ENCODE results near the gene TSSC4.

Gene TSSC4

GRCh38 chr11:2432171-2432621, 31.6 kb downstream of the TSSC4 start:
- no peak overlapping the region for H3K4me3 ChIP-seq (ENCODE audit: low read depth, low read length)
- no peak overlapping the region for H3K9ac ChIP-seq (ENCODE audit: low read depth, low read length)
- H3K27me3 ChIP-seq (ENCODE audit: control insufficient read depth, insufficient read depth, low read length): peaks cover 7% of the 10 kb centered on the region
- no peaks in the 10 kb centered on the region for H3K9me3 ChIP-seq (ENCODE audit: control insufficient read depth, insufficient read depth, low read length)
- H3K27ac ChIP-seq (ENCODE audit: low read depth, low read length): no peak overlapping the region
- H3K4me1 ChIP-seq (ENCODE audit: control insufficient read depth, insufficient read depth, low read length): no peaks in the 10 kb centered on the region
- H3K36me3 ChIP-seq (ENCODE audit: control insufficient read depth, insufficient read depth, low read length): no peaks in the 10 kb centered on the region

DNA sequence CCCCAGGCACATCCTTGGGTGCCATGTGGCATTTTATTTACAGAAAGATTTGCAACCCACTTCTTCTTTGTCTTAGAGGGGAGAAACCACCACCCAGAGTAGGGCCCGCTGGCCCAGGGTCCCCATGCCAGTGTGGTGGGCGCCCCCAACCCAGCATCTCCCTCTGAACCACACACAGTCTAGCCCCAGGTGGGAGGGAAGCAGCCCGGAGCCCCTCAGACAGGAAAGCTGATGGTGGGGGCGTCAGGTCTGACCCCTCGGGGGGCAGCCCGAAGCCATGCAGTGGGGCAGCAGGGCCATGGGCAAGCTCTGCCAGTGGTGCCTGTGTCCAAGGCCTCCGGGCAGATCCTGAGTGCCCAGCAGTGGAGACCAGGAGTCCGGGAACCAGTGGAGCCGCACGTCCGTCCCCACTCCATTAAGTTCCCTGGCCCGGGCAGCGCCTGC, 32.1 kb downstream of the TSSC4 start:
- Histone ChIP-seq H3K27me3 (ENCODE audit: control insufficient read depth, insufficient read depth, low read length) (peaks cover 12% of the 10 kb centered on the region), H3K9me3 (ENCODE audit: control insufficient read depth, insufficient read depth, low read length) (no peaks in the 10 kb centered on the region), H3K9ac (ENCODE audit: low read depth, low read length) (no peak overlapping the region), H3K4me1 (ENCODE audit: control insufficient read depth, insufficient read depth, low read length) (no peaks in the 10 kb centered on the region), H3K36me3 (ENCODE audit: control insufficient read depth, insufficient read depth, low read length) (no peaks in the 10 kb centered on the region), H3K4me3 (ENCODE audit: low read depth, low read length) (no peak overlapping the region), H3K27ac (ENCODE audit: low read depth, low read length) (no peak overlapping the region)

GRCh38 chr11:2433106-2433925, 32.8 kb downstream of the TSSC4 start:
- no peak overlapping the region for H3K27ac ChIP-seq (ENCODE audit: low read depth, low read length)
- no peak overlapping the region for H3K9ac ChIP-seq (ENCODE audit: low read depth, low read length)
- no peaks in the 10 kb centered on the region for H3K36me3 ChIP-seq (ENCODE audit: control insufficient read depth, insufficient read depth, low read length)
- no peak overlapping the region for H3K4me3 ChIP-seq (ENCODE audit: low read depth, low read length)
- peaks cover 12% of the 10 kb centered on the region for H3K27me3 ChIP-seq (ENCODE audit: control insufficient read depth, insufficient read depth, low read length)
- H3K9me3 ChIP-seq (ENCODE audit: control insufficient read depth, insufficient read depth, low read length): no peaks in the 10 kb centered on the region
- H3K4me1 ChIP-seq (ENCODE audit: control insufficient read depth, insufficient read depth, low read length): no peaks in the 10 kb centered on the region

DNA sequence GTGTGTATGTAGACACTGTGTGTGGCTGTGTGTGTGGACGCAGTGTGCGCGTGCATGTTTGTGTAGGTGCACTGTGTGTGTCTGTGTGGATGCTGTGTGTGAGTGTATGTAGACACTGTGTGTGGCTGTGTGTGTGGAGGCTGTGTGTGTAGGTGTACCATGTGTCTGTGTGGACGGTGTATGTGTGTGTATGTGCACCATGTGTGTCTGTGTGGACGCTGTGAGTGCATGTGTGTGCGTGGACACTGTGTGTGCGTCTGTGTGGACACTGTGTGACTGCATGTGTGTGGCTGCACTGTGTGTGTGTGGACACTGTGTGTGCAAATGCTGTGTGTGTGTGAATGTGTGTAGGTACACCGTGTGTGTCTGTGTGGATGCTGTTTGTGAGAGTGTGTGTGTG, 33.5 kb downstream of the TSSC4 start:
- no peak overlapping the region for H3K27ac ChIP-seq (ENCODE audit: low read depth, low read length)
- no peaks in the 10 kb centered on the region for H3K9me3 ChIP-seq (ENCODE audit: control insufficient read depth, insufficient read depth, low read length)
- H3K9ac ChIP-seq (ENCODE audit: low read depth, low read length): no peak overlapping the region
- peaks cover 15% of the 10 kb centered on the region for H3K27me3 ChIP-seq (ENCODE audit: control insufficient read depth, insufficient read depth, low read length)
- H3K4me3 ChIP-seq (ENCODE audit: low read depth, low read length): no peak overlapping the region
- H3K36me3 ChIP-seq (ENCODE audit: control insufficient read depth, insufficient read depth, low read length): no peaks in the 10 kb centered on the region
- no peaks in the 10 kb centered on the region for H3K4me1 ChIP-seq (ENCODE audit: control insufficient read depth, insufficient read depth, low read length)

DNA sequence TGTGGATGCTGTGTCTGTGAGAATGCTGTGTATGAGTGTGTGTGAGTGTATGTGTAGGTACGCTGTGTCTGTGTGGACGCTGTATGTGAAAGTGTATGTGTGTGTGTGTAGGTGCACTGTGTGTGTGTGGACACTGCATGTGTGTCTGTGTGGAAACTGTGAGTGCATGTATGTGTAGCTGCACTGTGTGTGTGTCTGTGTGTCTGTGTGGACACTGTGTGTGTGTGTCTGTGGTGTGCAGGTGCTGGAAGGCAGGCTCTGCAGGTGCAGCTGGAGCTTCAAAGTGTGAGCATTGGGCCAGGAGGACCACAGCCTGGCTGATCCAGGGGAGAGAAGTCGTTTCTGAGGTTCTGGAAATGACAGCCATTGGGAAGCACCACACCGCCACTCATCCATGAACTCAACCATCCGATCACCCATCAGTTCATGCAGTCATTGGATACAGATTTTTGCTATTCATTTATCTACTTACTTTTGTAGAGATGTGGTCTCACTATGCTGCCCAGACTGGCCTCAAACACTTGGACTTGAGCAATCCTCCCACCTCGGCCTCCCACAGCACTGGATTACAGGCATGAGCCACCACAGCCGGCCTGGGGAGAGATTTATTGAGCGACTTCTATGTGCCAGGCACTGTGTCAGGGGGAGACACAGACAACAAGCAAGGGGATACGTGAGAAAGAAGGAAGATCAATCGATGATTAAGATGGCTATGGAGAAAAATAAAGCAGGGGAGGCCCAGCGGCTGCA, 34.1 kb downstream of the TSSC4 start:
- H3K36me3 ChIP-seq (ENCODE audit: control insufficient read depth, insufficient read depth, low read length): no peaks in the 10 kb centered on the region
- H3K9ac ChIP-seq (ENCODE audit: low read depth, low read length): no peak overlapping the region
- H3K27ac ChIP-seq (ENCODE audit: low read depth, low read length): no peak overlapping the region
- H3K9me3 ChIP-seq (ENCODE audit: control insufficient read depth, insufficient read depth, low read length): no peaks in the 10 kb centered on the region
- no peak overlapping the region for H3K4me3 ChIP-seq (ENCODE audit: low read depth, low read length)
- no peaks in the 10 kb centered on the region for H3K4me1 ChIP-seq (ENCODE audit: control insufficient read depth, insufficient read depth, low read length)
- peaks cover 18% of the 10 kb centered on the region for H3K27me3 ChIP-seq (ENCODE audit: control insufficient read depth, insufficient read depth, low read length)

DNA sequence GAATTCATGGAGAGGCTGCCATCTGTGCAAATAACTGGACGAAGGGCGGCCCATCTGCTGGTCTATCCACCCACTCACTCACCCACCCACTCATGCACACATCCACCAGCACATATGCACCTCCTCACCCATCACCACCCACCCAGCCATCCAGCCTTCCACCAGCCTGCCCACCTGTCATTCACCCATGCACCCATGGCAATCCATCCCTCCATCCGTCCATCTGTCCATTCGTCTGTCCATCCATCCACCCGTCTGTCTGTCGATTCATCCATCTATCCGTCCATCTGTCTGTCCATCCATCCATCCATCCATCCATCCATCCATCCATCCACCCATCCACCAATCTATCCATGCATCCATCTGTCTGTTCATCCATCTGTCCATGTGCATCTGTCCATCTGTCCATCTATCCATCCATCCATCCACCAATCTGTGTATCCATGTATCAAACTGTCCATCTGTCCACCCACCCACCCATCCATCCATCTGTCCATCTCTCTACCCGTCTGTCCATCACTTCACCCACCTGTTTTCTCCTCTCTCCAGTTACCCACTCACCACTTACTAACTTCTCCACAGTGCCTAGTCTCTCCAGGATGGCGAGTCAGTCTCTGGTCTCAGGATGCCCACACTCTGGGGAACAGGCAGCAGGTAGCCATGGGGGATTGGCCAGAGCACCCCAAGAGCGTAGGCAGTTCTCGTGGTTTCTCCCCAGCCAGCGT, 34.9 kb downstream of the TSSC4 start:
- Histone ChIP-seq H3K9me3 (ENCODE audit: control insufficient read depth, insufficient read depth, low read length) (no peaks in the 10 kb centered on the region), H3K4me3 (ENCODE audit: low read depth, low read length) (no peak overlapping the region), H3K27me3 (ENCODE audit: control insufficient read depth, insufficient read depth, low read length) (peaks cover 26% of the 10 kb centered on the region), H3K27ac (ENCODE audit: low read depth, low read length) (no peak overlapping the region), H3K36me3 (ENCODE audit: control insufficient read depth, insufficient read depth, low read length) (no peaks in the 10 kb centered on the region), H3K4me1 (ENCODE audit: control insufficient read depth, insufficient read depth, low read length) (no peaks in the 10 kb centered on the region), H3K9ac (ENCODE audit: low read depth, low read length) (no peak overlapping the region)

GRCh38 chr11:2436013-2436520, 35.5 kb downstream of the TSSC4 start:
- Histone ChIP-seq H3K4me1 (ENCODE audit: control insufficient read depth, insufficient read depth, low read length) (no peaks in the 10 kb centered on the region), H3K27me3 (ENCODE audit: control insufficient read depth, insufficient read depth, low read length) (peaks cover 32% of the 10 kb centered on the region), H3K9ac (ENCODE audit: low read depth, low read length) (no peak overlapping the region), H3K27ac (ENCODE audit: low read depth, low read length) (no peak overlapping the region), H3K9me3 (ENCODE audit: control insufficient read depth, insufficient read depth, low read length) (no peaks in the 10 kb centered on the region), H3K36me3 (ENCODE audit: control insufficient read depth, insufficient read depth, low read length) (no peaks in the 10 kb centered on the region), H3K4me3 (ENCODE audit: low read depth, low read length) (no peak overlapping the region)

GRCh38 chr11:2436521-2437031, 36.0 kb downstream of the TSSC4 start:
- Histone ChIP-seq H3K4me1 (ENCODE audit: control insufficient read depth, insufficient read depth, low read length) (no peaks in the 10 kb centered on the region), H3K27me3 (ENCODE audit: control insufficient read depth, insufficient read depth, low read length) (peaks cover 36% of the 10 kb centered on the region), H3K9ac (ENCODE audit: low read depth, low read length) (no peak overlapping the region), H3K4me3 (ENCODE audit: low read depth, low read length) (no peak overlapping the region), H3K27ac (ENCODE audit: low read depth, low read length) (no peak overlapping the region), H3K36me3 (ENCODE audit: control insufficient read depth, insufficient read depth, low read length) (no peaks in the 10 kb centered on the region), H3K9me3 (ENCODE audit: control insufficient read depth, insufficient read depth, low read length) (no peaks in the 10 kb centered on the region)

GRCh38 chr11:2437516-2437915, 37.0 kb downstream of the TSSC4 start:
- Histone ChIP-seq H3K4me3 (ENCODE audit: low read depth, low read length) (no peak overlapping the region), H3K27ac (ENCODE audit: low read depth, low read length) (no peak overlapping the region), H3K9ac (ENCODE audit: low read depth, low read length) (no peak overlapping the region), H3K9me3 (ENCODE audit: control insufficient read depth, insufficient read depth, low read length) (no peaks in the 10 kb centered on the region), H3K27me3 (ENCODE audit: control insufficient read depth, insufficient read depth, low read length) (peaks cover 44% of the 10 kb centered on the region), H3K36me3 (ENCODE audit: control insufficient read depth, insufficient read depth, low read length) (no peaks in the 10 kb centered on the region), H3K4me1 (ENCODE audit: control insufficient read depth, insufficient read depth, low read length) (no peaks in the 10 kb centered on the region)

DNA sequence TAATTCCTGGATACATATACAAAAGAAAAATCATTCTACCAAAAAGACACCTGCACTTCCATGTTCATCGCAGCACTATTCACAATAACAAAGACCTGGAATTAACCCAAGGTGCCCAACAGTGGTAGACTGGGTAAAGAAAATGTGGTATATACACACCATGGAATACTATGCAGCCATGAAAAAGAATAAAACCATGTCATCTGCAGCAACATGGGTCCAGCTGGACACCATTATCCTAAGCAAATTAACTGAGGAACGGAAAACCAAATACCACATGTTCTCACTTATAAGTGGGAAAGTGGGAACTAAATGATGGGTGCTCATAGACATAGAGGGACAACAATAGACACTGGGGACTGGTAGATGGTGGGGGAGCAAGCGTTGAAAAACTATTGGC, 39.3 kb downstream of the TSSC4 start:
- H3K9ac ChIP-seq (ENCODE audit: low read depth, low read length): no peak overlapping the region
- no peaks in the 10 kb centered on the region for H3K4me1 ChIP-seq (ENCODE audit: control insufficient read depth, insufficient read depth, low read length)
- peaks cover 62% of the 10 kb centered on the region for H3K27me3 ChIP-seq (ENCODE audit: control insufficient read depth, insufficient read depth, low read length)
- H3K4me3 ChIP-seq (ENCODE audit: low read depth, low read length): no peak overlapping the region
- no peaks in the 10 kb centered on the region for H3K36me3 ChIP-seq (ENCODE audit: control insufficient read depth, insufficient read depth, low read length)
- H3K9me3 ChIP-seq (ENCODE audit: control insufficient read depth, insufficient read depth, low read length): no peaks in the 10 kb centered on the region
- H3K27ac ChIP-seq (ENCODE audit: low read depth, low read length): no peak overlapping the region

Measured in HUES48 (cell line).